ENCODE results near the gene KDM8. TPM values are rescaled to one million over a fixed set of nuclear protein-coding genes. Genes with fewer than 3 reads are reported as not detected.

The KDM8 gene
- total RNA-seq (2022; extraction: Qiagen RNA extraction; ENCODE audit: low read depth): 2.1 to 3.0 TPM (median 2.6 TPM) in 5 replicates

GRCh38 chr16:27203507-27204311, at the start of gene KDM8:
Gene KDM8, plus strand, starts transcription at chr16:27203526. Its CDS starts 6,598 bp downstream, at chr16:27210124.

GRCh38 chr16:27268376-27269299, 65.3 kb downstream of the KDM8 start, which contains the start of gene NSMCE1:
Gene NSMCE1, minus strand, starts transcription at chr16:27268772. Its CDS starts 11,202 bp downstream, at chr16:27257570.

Other genes with a start within 250 kb of the KDM8 start
- gene C16orf82, start 136.6 kb upstream of the KDM8 start, total RNA-seq (2022; extraction: Qiagen RNA extraction; ENCODE audit: low read depth): not detected in 5 replicates
- 55.9 to 59.8 TPM (median 58.4 TPM) in 5 replicates for gene NSMCE1, start 65.2 kb downstream of the KDM8 start, total RNA-seq (2022; extraction: Qiagen RNA extraction; ENCODE audit: low read depth)
- gene IL4R, start 110.4 kb downstream of the KDM8 start, total RNA-seq (2022; extraction: Qiagen RNA extraction; ENCODE audit: low read depth): 42.8 to 49.0 TPM (median 43.1 TPM) in 5 replicates
- 0.03 to 0.22 TPM (median 0.03 TPM) in 3 of 5 replicates, not detected in the others for gene IL21R, start 198.6 kb downstream of the KDM8 start, total RNA-seq (2022; extraction: Qiagen RNA extraction; ENCODE audit: low read depth)